Panc1 (cell line): ENCODE data around the gene ADAMTS18.

Experiments used
- CTCF ChIP-seq: fragments of 450-650 bp; IDR thresholded peaks from 2 replicates; pipeline ENCODE4 v1.5.1; 2017; ENCODE audit warnings: mild to moderate bottlenecking
- REST ChIP-seq, 2 experiments: IDR thresholded peaks; 2 replicates each; pipeline ENCODE4 v1.6.1; 2011 to 2012; ENCODE audit warnings: low read depth in 2 of 2, control low read depth in 1 of 2, low read length in 1 of 2, mild to moderate bottlenecking in 1 of 2, moderate library complexity in 1 of 2; ENCODE audit not compliant: insufficient read depth in 1 of 2

- no peak for TF ChIP-seq CTCF
- no peak for TF ChIP-seq REST (IDR thresholded peaks at IDR 0.05; ENCODE audit: insufficient read depth in 1 of 2, low read depth in 2 of 2, low read length in 1 of 2)
Measured at GRCh38 chr16:77300256-77300655, 134.6 kb downstream of the ADAMTS18 start.
